IPS DF 4.7 (cell line): ENCODE results near the gene TPSD1.
"Not testable (repeated sequence)": the region's sequence is repeated elsewhere in the genome, so short reads cannot be mapped to it uniquely, and the experiment has no call there.

Experiments used
- DNase-seq: peaks from one replicate; pipeline ENCODE4 v3.0.0-alpha.2; 2013; ENCODE audit warnings: low spot score; ENCODE audit errors: extremely low read depth

Gene TPSD1

DNA sequence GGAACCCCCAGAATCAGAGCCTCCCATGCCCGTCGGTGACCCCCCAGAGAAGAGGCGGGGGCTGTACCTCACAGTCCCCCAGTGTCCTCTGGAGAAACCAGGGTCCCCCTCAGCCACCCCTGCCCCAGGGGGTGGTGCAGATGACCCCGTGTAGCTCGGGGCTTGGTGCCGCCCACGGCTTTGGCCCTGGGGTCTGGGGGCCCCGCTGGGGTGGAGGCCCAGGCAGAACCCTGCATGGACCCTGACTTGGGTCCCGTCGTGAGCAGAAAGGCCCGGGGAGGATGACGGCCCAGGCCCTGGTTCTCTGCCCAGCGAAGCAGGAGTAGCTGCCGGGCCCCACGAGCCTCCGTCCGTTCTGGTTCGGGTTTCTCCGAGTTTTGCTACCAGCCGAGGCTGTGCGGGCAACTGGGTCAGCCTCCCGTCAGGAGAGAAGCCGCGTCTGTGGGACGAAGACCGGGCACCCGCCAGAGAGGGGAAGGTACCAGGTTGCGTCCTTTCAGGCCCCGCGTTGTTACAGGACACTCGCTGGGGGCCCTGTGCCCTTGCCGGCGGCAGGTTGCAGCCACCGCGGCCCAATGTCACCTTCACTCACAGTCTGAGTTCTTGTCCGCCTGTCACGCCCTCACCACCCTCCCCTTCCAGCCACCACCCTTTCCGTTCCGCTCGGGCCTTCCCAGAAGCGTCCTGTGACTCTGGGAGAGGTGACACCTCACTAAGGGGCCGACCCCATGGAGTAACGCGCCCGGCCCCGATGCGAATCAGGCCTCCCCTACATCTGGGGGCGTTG is 34.8 kb upstream of the TPSD1 start:
- DNase-seq: no peak

GRCh38 chr16:1221628-1222552 is 34.0 kb upstream of the TPSD1 start:
- no peak for DNase-seq

GRCh38 chr16:1222553-1223354 is 33.1 kb upstream of the TPSD1 start:
- no peak for DNase-seq

- no peak for DNase-seq
These were observed 32.3 kb upstream of the TPSD1 start for GRCh38 chr16:1223355-1224214.

GRCh38 chr16:1224558-1224957 is 31.3 kb upstream of the TPSD1 start:
- DNase-seq: no peak

GRCh38 chr16:1225051-1225451 is 30.8 kb upstream of the TPSD1 start, which contains the start of gene TPSG1:
TPSG1 (minus strand) TSS chr16:1225268; CDS start chr16:1225252, 16 bp downstream.
- no peak for DNase-seq

GRCh38 chr16:1225728-1226311 is 30.0 kb upstream of the TPSD1 start:
- not testable (repeated sequence) for DNase-seq

DNA sequence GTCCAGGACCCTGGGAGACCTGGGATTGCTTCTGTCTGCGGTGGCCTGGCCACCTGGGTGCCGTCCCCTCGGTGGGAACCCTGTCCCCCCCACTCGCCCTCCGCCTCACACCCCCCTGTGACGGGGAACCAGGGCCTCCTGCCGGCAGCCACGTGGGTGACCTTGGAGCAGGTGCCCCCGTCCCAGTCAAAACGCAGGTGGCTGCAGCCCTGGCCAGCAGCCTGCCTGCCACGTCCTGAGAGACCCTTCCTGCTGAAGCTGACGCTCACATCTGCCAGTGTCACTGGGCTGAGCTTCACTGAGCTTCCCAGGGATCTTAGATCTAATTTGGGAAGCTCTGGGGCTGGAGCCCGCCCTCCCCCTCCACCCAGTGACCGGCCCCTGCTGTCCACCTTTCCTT is 29.2 kb upstream of the TPSD1 start:
- not testable (repeated sequence) for DNase-seq

DNA sequence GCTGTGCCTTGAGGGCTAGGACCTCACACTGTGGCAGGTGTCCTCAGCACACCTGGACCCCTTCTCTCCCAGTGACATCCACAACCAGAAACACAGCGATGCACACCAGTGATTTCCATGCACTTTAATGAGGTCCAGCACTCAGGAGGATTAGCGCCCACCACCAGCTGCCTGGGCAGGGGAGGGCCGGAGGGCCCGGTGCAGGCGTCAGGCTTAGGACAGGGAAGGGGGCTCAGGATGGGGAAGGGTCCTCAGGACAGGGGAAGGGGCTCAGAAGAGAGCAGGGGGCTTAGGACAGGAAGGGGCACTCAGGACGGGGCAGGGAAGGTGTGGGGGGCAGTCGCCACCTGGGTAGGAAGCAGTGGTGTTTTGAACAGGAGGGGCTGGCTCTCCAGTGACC is 27.6 kb upstream of the TPSD1 start:
- not testable (repeated sequence) for DNase-seq

- not testable (repeated sequence) for DNase-seq
These were observed 26.4 kb upstream of the TPSD1 start for GRCh38 chr16:1229476-1229875.

DNA sequence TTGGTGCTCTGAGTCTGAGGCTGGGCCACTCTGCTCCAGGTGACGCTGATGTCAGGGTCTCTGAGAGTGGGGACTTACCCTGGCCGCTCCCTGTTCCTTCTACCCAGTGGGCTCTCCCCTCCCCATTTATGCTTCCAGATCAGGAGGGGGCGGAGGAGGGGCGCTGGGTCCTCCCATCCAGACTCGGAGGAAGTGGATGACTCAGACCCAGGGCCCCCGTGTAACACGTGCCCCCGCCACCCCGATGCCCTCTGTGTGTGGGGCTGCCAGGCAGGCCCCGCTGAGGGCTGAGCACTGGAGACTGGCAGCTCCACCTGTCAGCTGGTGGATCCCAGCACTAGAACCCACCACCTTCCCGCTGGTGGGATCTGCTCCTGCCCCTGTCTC is 25.8 kb upstream of the TPSD1 start, which contains the start of gene TPSB2:
Gene TPSB2, minus strand, starts transcription at position 101 of the 387 bp plus-strand sequence. CDS start 233 bp downstream, outside the sequence.
- DNase-seq: not testable (repeated sequence)

DNA sequence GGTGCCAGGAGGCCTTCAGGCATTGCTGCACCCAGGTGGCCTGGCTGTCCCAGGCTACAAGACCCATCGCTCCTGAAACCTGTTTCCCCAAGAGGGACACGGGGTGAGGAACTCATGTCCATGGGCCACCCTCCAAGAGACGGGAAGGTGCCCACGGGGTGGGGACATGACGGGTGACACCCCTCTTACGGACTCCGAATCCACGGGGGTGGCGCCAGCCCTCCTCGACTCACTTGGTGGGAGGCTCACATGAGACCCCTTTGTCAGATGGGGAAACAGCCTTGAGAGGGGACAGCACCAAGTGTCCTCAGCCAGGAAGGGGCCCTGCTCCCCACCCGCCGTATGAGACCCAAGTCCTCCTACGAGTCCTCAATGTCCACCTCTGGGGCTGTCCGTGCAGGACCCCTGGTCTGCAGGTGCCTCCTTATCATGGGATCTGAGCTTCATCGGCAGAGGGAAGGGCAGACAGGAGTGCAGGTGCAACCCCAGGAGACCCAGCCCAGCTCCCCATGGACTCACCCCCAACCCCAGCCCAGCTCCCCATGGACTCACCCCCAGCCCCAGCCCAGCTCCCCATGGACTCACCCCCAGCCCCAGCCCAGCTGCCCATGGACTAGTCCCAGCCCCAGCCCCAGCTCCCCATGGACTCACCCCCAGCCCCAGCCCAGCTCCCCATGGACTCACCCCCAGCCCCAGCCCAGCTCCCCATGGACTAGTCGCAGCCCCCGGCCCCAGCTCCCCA is 25.2 kb upstream of the TPSD1 start:
- DNase-seq: not testable (repeated sequence)

DNA sequence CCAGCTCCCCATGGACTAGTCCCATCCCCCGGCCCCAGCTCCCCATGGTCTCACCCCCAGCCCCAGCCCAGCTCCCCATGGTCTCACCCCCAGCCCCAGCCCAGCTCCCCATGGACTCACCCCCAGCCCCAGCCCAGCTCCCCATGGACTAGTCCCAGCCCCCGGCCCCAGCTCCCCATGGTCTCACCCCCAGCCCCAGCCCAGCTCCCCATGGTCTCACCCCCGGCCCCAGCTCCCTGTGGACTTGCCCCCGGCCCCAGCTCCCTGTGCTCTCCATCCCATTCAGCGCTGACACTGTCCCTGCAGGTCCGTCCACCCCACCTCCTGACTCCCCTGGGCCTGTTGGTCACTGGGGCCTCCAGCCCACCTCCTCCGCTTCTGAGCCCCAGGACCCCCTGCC is 24.6 kb upstream of the TPSD1 start:
- not testable (repeated sequence) for DNase-seq

GRCh38 chr16:1232049-1232748 is 23.7 kb upstream of the TPSD1 start:
- DNase-seq: not testable (repeated sequence)

- not testable (repeated sequence) for DNase-seq
These were observed 19.2 kb upstream of the TPSD1 start for GRCh38 chr16:1236659-1237058.

- no peak for DNase-seq
These were observed 17.9 kb upstream of the TPSD1 start for GRCh38 chr16:1237990-1238389.

DNA sequence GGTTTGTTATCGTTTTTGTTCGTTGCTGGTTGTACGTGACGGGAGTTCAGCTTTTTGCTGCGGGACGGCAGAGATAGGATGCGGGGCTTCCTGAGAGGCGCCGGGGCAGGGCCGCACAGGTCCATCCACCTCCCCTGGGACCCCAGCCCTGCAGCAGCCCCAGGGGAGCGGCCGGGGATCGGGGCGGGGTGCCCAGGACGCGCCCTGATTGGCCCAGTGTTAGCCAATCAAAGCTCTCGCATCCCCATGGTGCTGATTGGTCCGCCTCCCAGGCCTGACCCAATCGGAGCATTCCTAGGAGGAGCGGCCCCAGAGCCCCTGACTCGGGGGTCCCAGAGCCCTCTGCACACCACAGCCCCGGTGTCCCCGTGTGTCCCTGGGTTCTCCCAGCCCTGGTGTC is 17.0 kb upstream of the TPSD1 start:
- DNase-seq: not testable (repeated sequence)

GRCh38 chr16:1239575-1239974 is 16.3 kb upstream of the TPSD1 start:
- not testable (repeated sequence) for DNase-seq
